Liver (tissue), 9 donors: ENCODE data around the gene EXOC4. TPM values are rescaled to one million over a fixed set of nuclear protein-coding genes. Genes with fewer than 3 reads are reported as not detected.

Experiments
- DNase-seq: peaks from one replicate; pipeline ENCODE4 v3.0.0-alpha.2; 2017; ENCODE audit warnings: low spot score
- H3K27ac ChIP-seq, 2 donors: one replicate each; pipeline ENCODE4 v1.7.0; 2013; ENCODE audit warnings: inconsistent platforms in 2 of 2, low read length in 2 of 2, control low read depth in 1 of 2, low read depth in 1 of 2, mild to moderate bottlenecking in 1 of 2
- H3K27me3 ChIP-seq, 4 donors: one replicate each; pipeline versions ENCODE4 v1.6.1 to v1.7.0; 2013; ENCODE audit warnings: low read length in 3 of 4, inconsistent platforms in 1 of 4, mild to moderate bottlenecking in 1 of 4, moderate library complexity in 1 of 4; ENCODE audit not compliant: control insufficient read depth in 4 of 4, insufficient read depth in 4 of 4
- H3K36me3 ChIP-seq, 4 donors: one replicate each; pipeline versions ENCODE4 v1.6.1 to v1.7.0; 2013; ENCODE audit warnings: low read length in 3 of 4, mild to moderate bottlenecking in 3 of 4, low read depth in 1 of 4, moderate library complexity in 1 of 4; ENCODE audit not compliant: control insufficient read depth in 4 of 4, insufficient read depth in 3 of 4
- H3K4me1 ChIP-seq, 4 donors: one replicate each; pipeline versions ENCODE4 v1.6.1 to v1.7.0; 2013; ENCODE audit warnings: low read length in 3 of 4, mild to moderate bottlenecking in 3 of 4, moderate library complexity in 1 of 4; ENCODE audit not compliant: control insufficient read depth in 4 of 4, insufficient read depth in 4 of 4
- H3K4me3 ChIP-seq, 3 donors: one replicate each; pipeline versions ENCODE4 v1.6.1 to v1.7.0; 2013; ENCODE audit warnings: low read length in 3 of 3, control low read depth in 1 of 3, low read depth in 1 of 3, mild to moderate bottlenecking in 1 of 3
- H3K9ac ChIP-seq, 2 donors: one replicate each; pipeline ENCODE4 v1.7.0; 2013; ENCODE audit warnings: low read length in 2 of 2, mild to moderate bottlenecking in 2 of 2, moderate library complexity in 2 of 2, control low read depth in 1 of 2, low read depth in 1 of 2
- H3K9me3 ChIP-seq, 4 donors: one replicate each; pipeline versions ENCODE4 v1.6.1 to v1.7.0; 2013; ENCODE audit warnings: low read length in 3 of 4; ENCODE audit not compliant: control insufficient read depth in 4 of 4
- CTCF ChIP-seq: fragments of 150-350 bp; IDR thresholded peaks from 2 replicates; pipeline ENCODE4 v1.5.1; 2017; ENCODE audit warnings: improper control_type of control experiment, low read depth, low read length; ENCODE audit not compliant: missing input control
- EGR1 ChIP-seq, 2 donors: IDR thresholded peaks; 2 replicates each; pipeline ENCODE4 v1.6.1; 2016 to 2018; ENCODE audit warnings: antibody characterized with exemption in 2 of 2, low read depth in 2 of 2
- FOXA1 ChIP-seq: IDR thresholded peaks from 2 replicates; pipeline ENCODE4 v1.6.1; 2016; ENCODE audit warnings: antibody characterized with exemption
- FOXA2 ChIP-seq: IDR thresholded peaks from 2 replicates; pipeline ENCODE4 v1.6.1; 2016; ENCODE audit warnings: antibody characterized with exemption
- GABPA ChIP-seq, 2 donors: IDR thresholded peaks in 1 of 2; conservative IDR thresholded peaks in 1 of 2; 2 replicates each; pipeline ENCODE4 v1.6.1; 2016; ENCODE audit warnings: antibody characterized with exemption in 2 of 2, mild to moderate bottlenecking in 1 of 2, moderate library complexity in 1 of 2
- HNF4A ChIP-seq, 2 donors: conservative IDR thresholded peaks; 2 replicates each; pipeline ENCODE4 v1.6.1; 2016; ENCODE audit warnings: antibody characterized with exemption in 2 of 2, mild to moderate bottlenecking in 2 of 2
- HNF4G ChIP-seq: IDR thresholded peaks from 2 replicates; pipeline ENCODE4 v1.6.1; 2016; ENCODE audit warnings: antibody characterized with exemption
- JUND ChIP-seq, 2 donors: IDR thresholded peaks; 2 replicates each; pipeline ENCODE4 v1.6.1; 2016; ENCODE audit warnings: antibody characterized with exemption in 2 of 2
- MAX ChIP-seq: IDR thresholded peaks from 2 replicates; pipeline ENCODE4 v1.6.1; 2016; ENCODE audit warnings: antibody characterized with exemption
- NR2F2 ChIP-seq: IDR thresholded peaks from 2 replicates; pipeline ENCODE4 v1.6.1; 2016; ENCODE audit warnings: antibody characterized with exemption
- RAD21 ChIP-seq, 2 donors: IDR thresholded peaks; 2 replicates each; pipeline ENCODE4 v1.6.1; 2016; ENCODE audit warnings: antibody characterized with exemption in 2 of 2, mild to moderate bottlenecking in 2 of 2
- RXRA ChIP-seq, 2 donors: IDR thresholded peaks; 2 replicates each; pipeline ENCODE4 v1.6.1; 2017 to 2018; ENCODE audit warnings: antibody characterized with exemption in 2 of 2, mild to moderate bottlenecking in 1 of 2
- SP1 ChIP-seq: IDR thresholded peaks from 2 replicates; pipeline ENCODE4 v1.6.1; 2018; ENCODE audit warnings: antibody characterized with exemption, mild to moderate bottlenecking
- TAF1 ChIP-seq: conservative IDR thresholded peaks from 2 replicates; pipeline ENCODE4 v1.6.1; 2016; ENCODE audit warnings: antibody characterized with exemption, mild to moderate bottlenecking
- YY1 ChIP-seq: IDR thresholded peaks from 2 replicates; pipeline ENCODE4 v1.6.1; 2016; ENCODE audit warnings: antibody characterized with exemption, mild to moderate bottlenecking
- ZBTB33 ChIP-seq: IDR thresholded peaks from 2 replicates; pipeline ENCODE4 v1.6.1; 2016; ENCODE audit warnings: antibody characterized with exemption
- WGBS: extraction: QIAGEN DNeasy Blood & Tissue Kit; methylation state at CpG from one replicate; pipeline ENCODE4 v1.1.7; 2013; 5-methylcytosine and 5-hydroxymethylcytosine counted together
- polyA plus RNA-seq, 2 donors: library from polyadenylated mRNA; stranded (reverse) in 1 of 2; unstranded in 1 of 2; fragments of 200-250 nt in 1 of 2; fragments of >200 nt in 1 of 2; fragmentation: Nextera tagmentation in 1 of 2; extraction: Ambion mirVana in 1 of 2; gene quantifications; one replicate each; pipeline versions ENCODE4 v1.2.1 to v1.2.3, GENCODE V29; 2013 to 2015
- total RNA-seq, 2 donors: library from RNA; depleted of rRNA; stranded (reverse); fragments of >200 nt; gene quantifications; one replicate each; pipeline ENCODE4 v1.2.3, GENCODE V29; 2014
- TF ChIP-seq, protein P1 (sequence below): IDR thresholded peaks from 2 replicates; pipeline ENCODE4 v1.6.1; 2016; ENCODE audit warnings: antibody characterized with exemption
- donor health status: healthy.
- donor health status: healthy.
- donor health status: healthy.
- donor health status: healthy.
- donor health status: healthy.

Gene EXOC4
- total and polyA plus RNA-seq, 4 donors: 9.5 to 55.9 (median 23.6) TPM

- H3K36me3 ChIP-seq: no peaks in the 10 kb centered on the region
- DNase-seq: no peak
- no peak overlapping the region for H3K27ac ChIP-seq
- H3K9me3 ChIP-seq: no peaks in the 10 kb centered on the region
- H3K4me3 ChIP-seq: no peak overlapping the region
- TF ChIP-seq RAD21 (IDR thresholded peaks at IDR 0.05) (no peak), CTCF (no peak)
- no peaks in the 10 kb centered on the region for H3K4me1 ChIP-seq
- no peak overlapping the region for H3K9ac ChIP-seq
- 83% methylated on average over 1 of the region's 1 CpG for WGBS
- H3K27me3 ChIP-seq: no peaks in the 10 kb centered on the region
Observed at GRCh38 chr7:133754708-133755107, 501.8 kb downstream of the EXOC4 start.

GRCh38 chr7:133755901-133756300 lies 503.0 kb downstream of the EXOC4 start:
- H3K9me3 ChIP-seq: no peaks in the 10 kb centered on the region
- no peak overlapping the region for H3K9ac ChIP-seq
- TF ChIP-seq ZBTB33 (no peak), NR2F2 (no peak), RXRA (IDR thresholded peaks at IDR 0.05) (no peak), EGR1 (IDR thresholded peaks at IDR 0.05; ENCODE audit: low read depth in 2 of 2) (no peak), TAF1 (no peak), MAX (no peak), RAD21 (IDR thresholded peaks at IDR 0.05) (no peak), HNF4A (conservative IDR thresholded peaks at IDR 0.05) (no peak), HNF4G (no peak)
- TF ChIP-seq, protein P1, sequence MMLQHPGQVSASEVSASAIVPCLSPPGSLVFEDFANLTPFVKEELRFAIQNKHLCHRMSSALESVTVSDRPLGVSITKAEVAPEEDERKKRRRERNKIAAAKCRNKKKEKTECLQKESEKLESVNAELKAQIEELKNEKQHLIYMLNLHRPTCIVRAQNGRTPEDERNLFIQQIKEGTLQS: no peak
- H3K27ac ChIP-seq: no peak overlapping the region
- no peaks in the 10 kb centered on the region for H3K36me3 ChIP-seq
- no peaks in the 10 kb centered on the region for H3K4me1 ChIP-seq
- no peaks in the 10 kb centered on the region for H3K27me3 ChIP-seq
- DNase-seq: no peak
- no peak overlapping the region for H3K4me3 ChIP-seq

- DNase-seq: no peak
- H3K9me3 ChIP-seq: no peaks in the 10 kb centered on the region
- H3K9ac ChIP-seq: no peak overlapping the region
- H3K27ac ChIP-seq: no peak overlapping the region
- no peaks in the 10 kb centered on the region for H3K36me3 ChIP-seq
- H3K27me3 ChIP-seq: no peaks in the 10 kb centered on the region
- TF ChIP-seq YY1 (no peak), EGR1 (IDR thresholded peaks at IDR 0.05; ENCODE audit: low read depth in 2 of 2) (no peak), FOXA2 (no peak), CTCF (no peak), HNF4G (no peak), RAD21 (IDR thresholded peaks at IDR 0.05) (no peak), MAX (no peak), HNF4A (conservative IDR thresholded peaks at IDR 0.05) (no peak), FOXA1 (no peak), TAF1 (no peak), SP1 (no peak), GABPA (IDR thresholded peaks at IDR 0.05 in 1 of 2, conservative IDR thresholded peaks at IDR 0.05 in 1 of 2) (no peak), JUND (IDR thresholded peaks at IDR 0.05) (no peak)
- TF ChIP-seq, protein P1: no peak
- no peaks in the 10 kb centered on the region for H3K4me1 ChIP-seq
- WGBS: 86% methylated on average over 4 of the region's 4 CpGs
- no peak overlapping the region for H3K4me3 ChIP-seq
Observed at GRCh38 chr7:133761443-133761842, 508.6 kb downstream of the EXOC4 start.
